ENCODE measurements around the gene AGRP.
A peak's percentile ranks its signal among the peaks of the same experiment; 100 is the strongest.
"Not testable (repeated sequence)": the region's sequence is repeated elsewhere in the genome, so short reads cannot be mapped to it uniquely, and the experiment has no call there.

AGRP gene

DNA sequence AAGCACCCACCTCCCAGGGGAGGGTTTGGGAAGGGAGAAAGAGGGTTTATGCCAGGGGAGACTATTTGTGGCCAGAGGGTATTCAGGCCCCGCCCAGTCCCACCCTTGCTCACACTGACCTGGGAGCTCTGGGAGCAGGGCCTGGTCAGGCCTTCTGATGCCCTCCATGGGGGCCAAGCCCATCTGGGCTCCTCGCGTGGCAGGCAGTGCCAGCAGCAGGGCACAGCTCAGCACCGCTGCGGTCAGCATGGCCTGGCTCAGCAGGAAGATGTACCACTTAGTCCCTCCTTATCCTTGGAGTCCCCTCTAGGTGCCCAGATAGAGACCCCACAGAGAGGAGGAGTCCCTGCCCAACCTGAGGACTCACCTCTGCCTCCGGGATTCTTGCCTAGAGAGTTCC is at the start of gene AGRP:
Gene AGRP, minus strand, starts transcription at position 398 of the 400 bp plus-strand sequence. Its CDS starts 149 bp downstream, at position 249.
- DNase-seq (ENCODE audit: low spot score): no peak

GRCh38 chr16:67531247-67531646 is 47.9 kb upstream of the AGRP start:
- no peak for DNase-seq (ENCODE audit: low spot score)

- DNase-seq (ENCODE audit: low spot score): peak; percentile 87
Measured at GRCh38 chr16:67530013-67530939, 46.9 kb upstream of the AGRP start.

- no peak for DNase-seq (ENCODE audit: low spot score)
Measured at GRCh38 chr16:67529582-67530012, 46.2 kb upstream of the AGRP start.

DNA sequence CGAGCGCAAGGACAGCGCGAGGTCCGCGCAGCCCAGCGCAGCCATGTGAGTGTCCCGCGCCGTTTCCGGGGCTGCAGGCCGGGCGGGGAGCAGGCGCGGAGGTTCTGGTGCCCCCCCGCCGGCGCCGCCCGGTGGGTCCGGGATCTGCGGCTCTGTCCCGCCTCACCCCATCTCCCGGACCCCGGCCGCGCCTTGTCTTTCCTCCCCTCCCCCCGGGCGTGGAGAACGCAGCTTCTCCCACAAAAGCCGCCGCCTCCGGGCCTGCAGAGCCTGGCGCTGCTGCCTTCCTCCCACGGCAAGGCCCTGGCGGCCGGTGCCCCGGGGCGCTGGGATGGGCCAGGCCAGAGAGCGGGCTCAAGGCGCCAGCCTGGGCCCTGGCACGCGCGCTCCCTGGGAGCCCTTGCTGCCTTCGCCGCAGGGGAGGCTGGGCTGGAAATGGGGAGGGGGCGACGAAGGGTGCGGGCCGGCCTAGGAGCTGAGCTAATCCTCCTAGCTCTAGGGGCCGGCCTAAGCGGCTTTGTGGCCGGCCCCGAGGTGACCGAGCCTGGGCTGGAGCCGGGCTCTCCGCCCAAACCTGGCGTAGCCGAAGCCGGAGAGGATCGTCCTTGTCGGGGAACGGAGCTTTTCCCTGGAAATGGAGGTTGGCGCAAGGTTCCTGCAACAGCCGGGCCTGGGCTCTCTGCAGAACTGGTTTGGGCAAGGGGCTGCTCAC is 45.7 kb upstream of the AGRP start:
- peak; percentile 40 for DNase-seq (ENCODE audit: low spot score)

DNA sequence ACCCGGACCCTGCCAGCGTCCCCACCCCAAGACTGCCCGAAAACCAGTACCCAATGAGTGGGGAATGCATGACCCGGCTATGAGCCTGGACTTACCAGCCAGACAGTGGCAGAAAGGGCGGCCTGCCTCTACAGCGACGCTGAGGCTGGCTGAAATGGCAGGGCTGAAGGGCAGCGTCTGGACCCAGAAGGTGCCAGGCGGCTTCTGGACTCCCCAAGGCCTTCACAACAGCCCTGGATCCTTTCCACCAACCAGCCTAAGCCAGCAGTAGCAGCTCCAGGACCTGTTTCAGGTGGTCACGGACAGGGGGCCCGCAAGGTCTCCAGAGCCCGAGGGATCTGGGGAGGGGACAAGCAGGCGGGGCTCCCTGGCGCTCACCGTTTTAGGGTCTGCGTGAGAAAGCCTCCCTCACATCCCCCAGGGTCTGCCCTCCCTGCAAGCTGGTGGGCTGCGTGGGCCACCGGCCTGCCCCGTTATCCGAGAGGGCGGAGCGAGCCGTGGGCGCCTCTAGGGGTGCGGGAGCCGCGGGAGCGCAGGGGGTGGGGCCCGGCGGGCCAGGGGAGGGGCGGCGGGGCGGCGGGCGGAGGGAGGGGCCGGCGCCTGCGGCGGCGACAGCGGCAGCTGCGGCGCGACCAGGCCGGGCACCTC is 45.0 kb upstream of the AGRP start, which contains the start of gene RIPOR1:
Gene RIPOR1, plus strand, starts transcription at position 608 of the 648 bp plus-strand sequence. CDS start 9,618 bp downstream, outside the sequence.
- DNase-seq (ENCODE audit: low spot score): peak; percentile 82

GRCh38 chr16:67526149-67526791 is 42.9 kb upstream of the AGRP start:
- DNase-seq (ENCODE audit: low spot score): no peak

- DNase-seq (ENCODE audit: low spot score): peak; percentile 42
Measured at GRCh38 chr16:67525176-67525860, 42.0 kb upstream of the AGRP start.

DNA sequence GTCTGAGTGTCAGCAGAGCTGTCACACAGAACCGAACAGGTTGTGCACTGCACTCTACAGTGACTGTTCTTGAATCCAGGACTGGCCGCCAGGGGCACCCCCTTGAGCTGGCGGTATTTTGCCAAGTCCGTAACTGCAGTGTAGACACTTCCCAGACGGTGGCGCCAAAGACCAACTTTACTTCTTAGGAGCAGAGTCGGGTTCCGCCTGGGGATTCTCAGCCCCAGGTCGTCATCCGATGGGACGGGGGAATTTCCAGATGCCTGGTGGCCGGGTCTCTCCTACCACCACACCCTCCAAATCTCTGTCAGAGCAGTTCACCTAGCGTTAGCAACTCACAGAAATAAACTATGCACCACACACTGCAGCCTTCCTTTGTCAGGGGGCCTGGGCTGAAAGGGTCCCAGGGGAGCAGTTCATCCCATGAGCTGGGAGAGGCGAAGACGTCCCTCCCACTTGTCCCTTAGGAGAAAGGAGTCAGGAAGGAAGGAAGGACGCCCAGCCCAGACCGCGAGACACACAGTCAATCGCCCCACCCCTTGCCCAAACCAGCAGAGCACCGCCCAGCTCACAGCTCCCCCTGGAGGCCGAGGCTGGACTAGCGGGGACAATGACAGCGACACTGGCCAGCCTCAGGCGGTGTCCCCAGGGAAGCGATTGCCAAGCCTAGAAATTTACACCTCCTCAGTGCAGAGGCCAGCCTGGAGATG is 37.9 kb upstream of the AGRP start:
- peak; percentile 95 for DNase-seq (ENCODE audit: low spot score)

DNA sequence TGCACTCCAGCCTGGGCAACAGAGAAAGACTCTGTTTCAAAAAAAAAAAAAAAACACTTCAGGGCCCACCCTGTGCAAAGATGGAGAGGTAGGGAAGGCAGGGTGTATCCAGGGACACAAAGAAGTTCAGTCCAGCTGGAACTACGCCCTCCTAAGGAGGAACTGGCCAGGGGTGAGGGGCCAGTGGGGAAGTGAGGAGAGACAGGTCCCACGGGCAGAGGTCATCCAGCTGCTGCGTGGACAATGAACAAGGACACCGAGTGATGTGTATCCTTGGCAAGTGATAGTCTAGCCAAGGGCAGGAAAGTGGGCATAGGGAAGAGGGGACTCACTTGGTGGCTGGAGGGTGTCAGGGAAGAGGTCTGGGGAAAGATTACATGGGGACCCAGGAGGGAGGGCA is 35.9 kb upstream of the AGRP start:
- DNase-seq (ENCODE audit: low spot score): no peak

DNA sequence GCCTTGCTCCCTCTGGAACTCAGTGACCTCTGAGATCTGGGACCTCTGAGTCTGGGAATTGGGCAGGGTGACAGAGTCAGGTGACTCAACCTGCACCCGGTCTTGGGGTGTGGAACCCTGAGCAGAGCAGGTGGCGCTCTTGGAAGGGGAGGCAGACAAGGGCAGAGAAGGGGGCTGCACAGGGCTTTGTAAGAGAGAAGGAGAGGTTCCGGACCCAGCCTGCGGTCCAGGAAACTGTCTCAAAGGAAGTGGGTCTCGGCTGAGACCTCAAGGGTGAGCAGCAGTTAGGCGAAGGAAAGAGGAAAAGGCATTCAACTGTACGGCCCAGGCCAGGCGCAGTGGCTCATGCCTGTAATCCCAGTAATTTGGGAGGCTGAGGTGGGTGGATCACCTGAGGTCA is 35.3 kb upstream of the AGRP start:
- DNase-seq (ENCODE audit: low spot score): no peak

DNA sequence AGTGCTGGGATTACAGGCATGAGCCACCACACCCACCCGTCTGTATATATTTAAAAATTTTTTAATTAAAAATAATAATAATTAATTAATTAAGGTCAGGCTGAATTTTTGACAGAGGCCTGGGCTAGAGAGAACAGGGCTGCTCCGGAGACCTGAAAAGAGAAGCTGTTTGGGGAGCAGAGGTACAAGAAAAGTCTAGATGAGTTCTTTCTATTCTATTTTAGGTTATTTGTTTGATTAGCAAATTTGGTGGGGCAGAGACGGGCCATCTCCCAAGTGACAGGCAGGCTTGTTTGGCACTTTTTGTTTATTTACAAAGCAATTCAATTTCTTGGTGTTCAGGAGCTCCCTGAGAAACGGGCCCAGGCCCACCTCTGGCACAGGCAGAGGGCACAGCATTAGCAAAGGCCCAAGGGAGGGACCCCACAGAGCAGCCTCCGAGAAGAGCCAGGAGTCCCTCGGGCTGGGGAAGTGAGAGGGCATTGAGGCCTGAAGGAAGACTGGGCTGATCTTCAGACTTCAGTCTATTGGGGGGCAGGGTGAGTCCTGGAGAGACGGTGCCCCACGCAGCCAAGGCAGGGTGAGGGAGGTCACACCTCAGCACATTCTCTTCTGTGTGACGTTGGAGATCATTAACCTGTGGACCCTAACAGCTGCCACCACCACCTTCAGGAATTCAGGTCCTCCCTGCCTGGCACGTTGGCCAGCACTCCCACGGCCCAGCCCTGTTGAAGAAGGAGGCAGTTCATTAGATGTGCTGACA is 34.5 kb upstream of the AGRP start:
- no peak for DNase-seq (ENCODE audit: low spot score)

GRCh38 chr16:67517155-67517445 is 33.8 kb upstream of the AGRP start:
- DNase-seq (ENCODE audit: low spot score): no peak

DNA sequence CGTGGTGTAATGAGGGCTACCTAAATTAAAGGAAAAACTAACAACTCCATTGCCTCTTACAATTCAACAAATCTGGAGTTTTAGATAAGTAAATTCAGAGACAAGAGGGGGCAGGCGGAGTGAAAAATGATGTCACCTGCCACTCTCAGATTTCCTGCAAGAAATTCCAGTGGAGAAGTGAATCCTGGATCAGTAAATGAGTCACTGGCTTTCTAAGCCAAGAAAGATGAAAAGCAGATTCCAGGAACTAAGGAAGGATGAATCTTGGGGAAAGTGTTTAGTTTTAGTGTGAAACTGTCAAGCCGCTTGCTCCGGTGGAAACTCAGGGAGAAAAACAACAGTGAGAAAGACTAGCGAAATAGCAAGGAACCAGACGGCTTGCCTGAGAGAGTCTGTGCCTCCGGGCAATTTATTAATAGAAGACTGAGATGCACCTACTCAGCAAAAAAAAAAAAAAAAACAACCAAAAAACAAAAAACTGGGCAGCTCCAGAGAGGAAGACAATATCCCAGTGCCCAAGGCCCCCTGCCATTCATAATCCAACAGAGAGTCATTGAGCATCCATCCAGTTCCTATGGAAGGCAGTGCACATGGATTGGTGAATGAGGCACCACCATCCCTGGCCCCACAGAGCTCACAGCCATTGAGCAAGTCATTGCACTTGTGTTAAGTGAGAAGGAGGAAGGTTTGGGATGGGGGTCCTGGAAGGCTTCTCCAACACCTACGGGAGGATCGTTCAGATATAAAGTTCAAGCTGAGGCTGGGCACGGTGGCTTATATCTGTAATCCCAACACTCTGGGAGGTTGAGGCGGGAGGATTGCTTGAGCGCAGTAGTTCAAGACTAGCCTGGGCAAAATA is 33.2 kb upstream of the AGRP start:
- peak; percentile 65 for DNase-seq (ENCODE audit: low spot score)

DNA sequence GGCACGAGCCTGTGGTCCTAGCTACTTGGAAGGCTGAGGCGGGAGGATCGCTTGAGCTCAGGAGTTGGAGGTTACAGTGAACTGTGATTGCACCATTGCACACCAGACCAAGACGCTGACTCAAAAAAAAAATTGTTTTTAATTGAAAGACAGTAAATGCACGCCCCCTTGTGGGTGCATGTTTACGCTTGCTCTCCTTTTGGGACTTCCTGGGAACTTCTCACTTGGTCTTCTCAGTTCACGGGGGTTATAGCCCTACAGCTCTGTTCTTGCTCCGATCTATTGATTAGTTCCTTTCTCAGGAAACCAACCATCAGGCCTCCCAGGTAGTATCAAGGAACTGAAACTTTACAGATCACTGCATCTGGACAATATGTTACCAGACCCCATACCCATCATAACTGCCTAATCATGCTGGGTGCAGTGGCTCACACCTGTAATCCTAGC is 31.1 kb upstream of the AGRP start:
- peak; percentile 66 for DNase-seq (ENCODE audit: low spot score)

DNA sequence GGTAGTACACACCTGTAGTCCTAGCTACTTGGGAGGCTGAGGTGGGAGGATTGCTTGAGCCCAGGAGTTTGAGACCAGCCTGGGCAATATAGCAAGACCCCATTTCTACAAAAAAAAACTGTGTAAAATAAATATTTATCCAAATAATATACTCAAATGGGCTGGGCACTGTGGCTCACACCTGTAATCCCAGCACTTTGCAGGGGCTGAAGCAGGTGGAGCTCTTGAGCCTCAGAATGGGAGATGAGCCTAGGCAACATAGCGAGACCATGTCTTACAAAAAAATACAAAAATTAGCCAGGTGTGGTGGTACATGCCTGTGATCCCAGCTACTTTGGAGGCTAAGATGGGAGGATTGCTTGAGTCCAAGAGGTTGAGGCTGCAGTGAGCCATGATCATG is 30.5 kb upstream of the AGRP start:
- not testable (repeated sequence) for DNase-seq (ENCODE audit: low spot score)

- DNase-seq (ENCODE audit: low spot score): no peak
Measured at GRCh38 chr16:67509016-67509415, 25.7 kb upstream of the AGRP start.

DNA sequence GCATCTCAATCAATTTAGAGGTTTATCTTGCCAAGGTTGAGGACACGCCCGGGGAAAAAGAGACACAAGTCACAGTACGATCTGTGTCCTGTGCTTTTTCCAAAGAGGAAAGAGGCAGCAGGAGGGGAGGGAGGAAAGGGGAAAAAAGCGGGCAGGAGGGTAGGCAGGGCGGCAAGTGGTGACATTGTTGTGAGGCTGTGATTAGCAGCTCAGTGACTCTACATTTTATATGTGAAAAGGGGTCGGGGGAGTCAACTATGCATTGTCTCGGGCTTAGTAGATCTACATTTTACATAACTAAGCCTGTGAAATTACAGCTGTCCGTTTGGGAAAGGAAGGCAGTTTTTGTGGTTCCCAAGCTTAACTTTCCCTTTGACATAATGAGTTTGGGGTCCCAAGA is 23.1 kb upstream of the AGRP start:
- DNase-seq (ENCODE audit: low spot score): no peak
